Fibroblast of pulmonary artery (primary cell): ENCODE data around the gene SNTG2.

ENCODE experiments used
- DNase-seq: peaks from one replicate; pipeline ENCODE4 v3.0.0-alpha.2; 2010; ENCODE audit warnings: low read depth
- H3K4me3 ChIP-seq: replicated peaks from 2 replicates; pipeline ENCODE4 v1.5.1; 2011; ENCODE audit warnings: low read depth, mild to moderate bottlenecking, control low read depth, low read length, moderate library complexity
- CTCF ChIP-seq: IDR thresholded peaks from 2 replicates; pipeline ENCODE4 v1.5.1; 2011; ENCODE audit warnings: mild to moderate bottlenecking, control low read depth, low read length, inconsistent platforms; ENCODE audit errors: missing control alignments

Gene SNTG2

GRCh38 chr2:1147873-1148612 is 197.4 kb downstream of the SNTG2 start:
- DNase-seq, result no peak
- TF ChIP-seq CTCF, result no peak
- H3K4me3 ChIP-seq, result no peak overlapping the region

- H3K4me3 ChIP-seq, result no peak overlapping the region
- no peak for DNase-seq
- TF ChIP-seq CTCF, result no peak
Measured at GRCh38 chr2:1150724-1151511, 200.3 kb downstream of the SNTG2 start.

- H3K4me3 ChIP-seq, result no peak overlapping the region
- DNase-seq, result no peak
- TF ChIP-seq CTCF, result no peak
Measured at GRCh38 chr2:1152375-1152774, 201.7 kb downstream of the SNTG2 start.

- DNase-seq, result no peak
- H3K4me3 ChIP-seq, result no peak overlapping the region
- TF ChIP-seq CTCF, result no peak
Measured at GRCh38 chr2:1153920-1154319, 203.3 kb downstream of the SNTG2 start.

- no peak for TF ChIP-seq CTCF
- DNase-seq, result no peak
- H3K4me3 ChIP-seq, result no peak overlapping the region
Measured at GRCh38 chr2:1154710-1155594, 204.3 kb downstream of the SNTG2 start.

- DNase-seq, result no peak
- TF ChIP-seq CTCF, result no peak
- no peak overlapping the region for H3K4me3 ChIP-seq
Measured at GRCh38 chr2:1156059-1156458, 205.4 kb downstream of the SNTG2 start.
